HG03439 (cell line): ENCODE results near the gene SH3GL1.

Experiments used
- ATAC-seq: cut with Tn5 transposase; IDR thresholded peaks from one replicate; pipeline ENCODE4 v1.9.1; 2021; ENCODE audit warnings: mild to moderate bottlenecking, moderate library complexity; ENCODE audit not compliant: unreplicated experiment

SH3GL1 gene

GRCh38 chr19:4400135-4400936, at the start of gene SH3GL1:
SH3GL1 (minus strand) TSS chr19:4400547; CDS start chr19:4400368, 179 bp downstream.
- peak; percentile 63 for ATAC-seq

GRCh38 chr19:4449639-4450028, 49.3 kb upstream of the SH3GL1 start:
- ATAC-seq = no peak

- no peak for ATAC-seq
Measured at GRCh38 chr19:4449022-4449638, 48.8 kb upstream of the SH3GL1 start.

GRCh38 chr19:4448147-4448985, 48.0 kb upstream of the SH3GL1 start:
- no peak for ATAC-seq

GRCh38 chr19:4447327-4448146, 47.2 kb upstream of the SH3GL1 start:
- ATAC-seq = no peak

- no peak for ATAC-seq
Measured at GRCh38 chr19:4446704-4447200, 46.4 kb upstream of the SH3GL1 start.

GRCh38 chr19:4445963-4446703, 45.8 kb upstream of the SH3GL1 start:
- no peak for ATAC-seq

GRCh38 chr19:4444765-4445741, 44.7 kb upstream of the SH3GL1 start:
- ATAC-seq = no peak

GRCh38 chr19:4443966-4444764, 43.8 kb upstream of the SH3GL1 start:
- ATAC-seq = no peak

- no peak for ATAC-seq
Measured at GRCh38 chr19:4443188-4443587, 42.8 kb upstream of the SH3GL1 start.

GRCh38 chr19:4442819-4443146, 42.4 kb upstream of the SH3GL1 start:
- ATAC-seq = no peak

- no peak for ATAC-seq
Measured at GRCh38 chr19:4441994-4442818, 41.9 kb upstream of the SH3GL1 start.

- no peak for ATAC-seq
Measured at GRCh38 chr19:4439243-4439642, 38.9 kb upstream of the SH3GL1 start.

- ATAC-seq = no peak
Measured at GRCh38 chr19:4437103-4437502, 36.8 kb upstream of the SH3GL1 start.

GRCh38 chr19:4436231-4436630, 35.9 kb upstream of the SH3GL1 start:
- no peak for ATAC-seq

GRCh38 chr19:4434391-4434790, 34.0 kb upstream of the SH3GL1 start:
- ATAC-seq = no peak

GRCh38 chr19:4432918-4433506, 32.7 kb upstream of the SH3GL1 start:
- no peak for ATAC-seq
